K562 (cell line): Measurements from ENCODE around the gene ASXL2.

ENCODE experiments used
- CTCF ChIP-seq, 3 experiments: IDR thresholded peaks in 2 of 3; conservative IDR thresholded peaks in 1 of 3; 2 replicates each; pipeline ENCODE4 v1.5.1; 2011 to 2012; ENCODE audit warnings: low read length in 3 of 3, mild to moderate bottlenecking in 3 of 3, control low read depth in 2 of 3, improper control_type of control experiment in 1 of 3, inconsistent platforms in 1 of 3, low read depth in 1 of 3, mixed read lengths in 1 of 3, moderate library complexity in 1 of 3; ENCODE audit not compliant: insufficient read depth in 2 of 3
- ELK1 ChIP-seq: sonication (generic); formaldehyde crosslinking; IDR thresholded peaks from 2 replicates; pipeline ENCODE4 v1.8.1; 2022; ENCODE audit warnings: missing genetic modification reagents
- ETS1 ChIP-seq: conservative IDR thresholded peaks from 2 replicates; pipeline ENCODE4 v1.6.1; 2011; ENCODE audit warnings: low read depth, mild to moderate bottlenecking, low read length; ENCODE audit not compliant: control insufficient read depth
- KDM1A ChIP-seq, 2 experiments: fragments of 450-650 bp; IDR thresholded peaks; 2 replicates each; pipeline ENCODE4 v1.6.1; 2016; ENCODE audit warnings: mild to moderate bottlenecking in 2 of 2
- NFIC ChIP-seq: fragments of 450-650 bp; IDR thresholded peaks from 2 replicates; pipeline ENCODE4 v1.6.1; 2017; ENCODE audit warnings: mild to moderate bottlenecking, inconsistent platforms
- USF2 ChIP-seq: sonication (generic); formaldehyde crosslinking; IDR thresholded peaks from 2 replicates; pipeline ENCODE4 v1.5.0; 2020; ENCODE audit warnings: missing genetic modification reagents
- ZBTB49 ChIP-seq: sonication (generic); formaldehyde crosslinking; IDR thresholded peaks from 2 replicates; pipeline ENCODE4 v1.8.0; 2022; ENCODE audit warnings: missing genetic modification reagents, mild to moderate bottlenecking, borderline replicate concordance
- ZNF274 ChIP-seq: IDR thresholded peaks from 2 replicates; pipeline ENCODE4 v1.6.1; 2011; ENCODE audit warnings: low read depth, mild to moderate bottlenecking, low read length, moderate library complexity, borderline replicate concordance

- TF ChIP-seq ELK1 (CRISPR knock-in tag) = no peak
- no peak for TF ChIP-seq CTCF (IDR thresholded peaks at IDR 0.05 in 2 of 3, conservative IDR thresholded peaks at IDR 0.05 in 1 of 3; ENCODE audit: insufficient read depth in 2 of 3, low read depth in 1 of 3, low read length in 3 of 3)
- no peak for TF ChIP-seq ZBTB49 (CRISPR knock-in tag)
- TF ChIP-seq KDM1A (IDR thresholded peaks at IDR 0.05) = no peak
- TF ChIP-seq ZNF274 = no peak
- TF ChIP-seq ETS1 = no peak
- no peak for TF ChIP-seq USF2
- no peak for TF ChIP-seq NFIC
These were observed 72.3 kb downstream of the ASXL2 start for GRCh38 chr2:25805987-25806386.
